SIG-M5 treated with dmso at 0.1 percent for 504 hours (cell line): ENCODE results near the gene DUOXA1.

ENCODE experiments used
- DNase-seq: peaks from one replicate; lab custom pipeline; 2025; ENCODE audit not compliant: unreplicated experiment; lab: John Stamatoyannopoulos, UW

The DUOXA1 gene, protein sequence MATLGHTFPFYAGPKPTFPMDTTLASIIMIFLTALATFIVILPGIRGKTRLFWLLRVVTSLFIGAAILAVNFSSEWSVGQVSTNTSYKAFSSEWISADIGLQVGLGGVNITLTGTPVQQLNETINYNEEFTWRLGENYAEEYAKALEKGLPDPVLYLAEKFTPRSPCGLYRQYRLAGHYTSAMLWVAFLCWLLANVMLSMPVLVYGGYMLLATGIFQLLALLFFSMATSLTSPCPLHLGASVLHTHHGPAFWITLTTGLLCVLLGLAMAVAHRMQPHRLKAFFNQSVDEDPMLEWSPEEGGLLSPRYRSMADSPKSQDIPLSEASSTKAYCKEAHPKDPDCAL

GRCh38 chr15:45129651-45130129 is at the start of gene DUOXA1, which contains the start of gene DUOX1:
Gene DUOXA1 (minus strand): TSS chr15:45129879. CDS start chr15:45123014, 6,865 bp downstream.
Gene DUOX1 (plus strand): TSS chr15:45129994. CDS start chr15:45131967, 1,973 bp downstream.
- no peak for DNase-seq

- no peak for DNase-seq
Observed at GRCh38 chr15:45177285-45177684, 47.6 kb upstream of the DUOXA1 start.

DNA sequence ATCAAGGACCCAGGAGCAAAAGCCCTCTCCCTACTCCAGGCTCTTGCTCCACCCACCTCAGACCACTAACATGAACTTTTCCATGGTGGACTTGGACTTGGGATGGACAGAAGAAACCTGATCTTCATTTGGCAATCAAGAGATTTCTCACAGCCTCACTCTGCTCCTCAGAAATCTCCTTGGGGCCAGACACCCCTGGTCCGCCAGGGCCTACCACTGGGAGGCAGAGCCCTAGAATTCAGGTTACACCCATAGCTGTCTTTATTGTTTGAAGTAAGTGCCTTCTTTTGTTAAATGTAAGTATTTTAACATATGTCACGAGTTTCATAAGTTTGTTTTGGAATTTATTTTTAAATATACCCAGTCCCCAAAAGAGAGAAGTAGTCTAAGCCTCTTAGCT is 44.9 kb upstream of the DUOXA1 start:
- no peak for DNase-seq

DNA sequence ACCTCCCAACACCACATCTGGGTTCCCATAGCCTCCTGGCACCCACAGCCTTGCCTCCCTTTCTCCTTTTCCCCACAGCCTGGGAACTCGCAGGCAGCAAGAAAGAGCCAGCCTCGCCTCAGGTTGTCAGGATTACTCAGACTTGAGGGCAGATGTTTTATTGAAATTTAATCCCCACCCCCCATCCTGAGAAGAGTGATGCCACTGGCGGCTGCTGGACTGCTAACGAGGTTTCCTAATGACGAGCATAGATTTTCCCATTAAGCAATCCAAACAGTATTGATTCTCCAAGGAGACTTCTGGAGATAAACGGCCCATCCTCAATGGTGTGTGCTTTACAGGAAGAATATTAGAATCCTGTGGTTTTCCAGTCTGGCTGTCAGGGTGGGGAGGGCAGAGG is 44.4 kb upstream of the DUOXA1 start:
- no peak for DNase-seq

GRCh38 chr15:45171912-45172311 is 42.2 kb upstream of the DUOXA1 start:
- DNase-seq: no peak

- no peak for DNase-seq
Observed at GRCh38 chr15:45169608-45170480, 40.2 kb upstream of the DUOXA1 start.

GRCh38 chr15:45168751-45169551 is 39.3 kb upstream of the DUOXA1 start:
- no peak for DNase-seq

- DNase-seq: no peak
Observed at GRCh38 chr15:45168286-45168685, 38.6 kb upstream of the DUOXA1 start.

GRCh38 chr15:45167631-45168205 is 38.0 kb upstream of the DUOXA1 start:
- DNase-seq: no peak

DNA sequence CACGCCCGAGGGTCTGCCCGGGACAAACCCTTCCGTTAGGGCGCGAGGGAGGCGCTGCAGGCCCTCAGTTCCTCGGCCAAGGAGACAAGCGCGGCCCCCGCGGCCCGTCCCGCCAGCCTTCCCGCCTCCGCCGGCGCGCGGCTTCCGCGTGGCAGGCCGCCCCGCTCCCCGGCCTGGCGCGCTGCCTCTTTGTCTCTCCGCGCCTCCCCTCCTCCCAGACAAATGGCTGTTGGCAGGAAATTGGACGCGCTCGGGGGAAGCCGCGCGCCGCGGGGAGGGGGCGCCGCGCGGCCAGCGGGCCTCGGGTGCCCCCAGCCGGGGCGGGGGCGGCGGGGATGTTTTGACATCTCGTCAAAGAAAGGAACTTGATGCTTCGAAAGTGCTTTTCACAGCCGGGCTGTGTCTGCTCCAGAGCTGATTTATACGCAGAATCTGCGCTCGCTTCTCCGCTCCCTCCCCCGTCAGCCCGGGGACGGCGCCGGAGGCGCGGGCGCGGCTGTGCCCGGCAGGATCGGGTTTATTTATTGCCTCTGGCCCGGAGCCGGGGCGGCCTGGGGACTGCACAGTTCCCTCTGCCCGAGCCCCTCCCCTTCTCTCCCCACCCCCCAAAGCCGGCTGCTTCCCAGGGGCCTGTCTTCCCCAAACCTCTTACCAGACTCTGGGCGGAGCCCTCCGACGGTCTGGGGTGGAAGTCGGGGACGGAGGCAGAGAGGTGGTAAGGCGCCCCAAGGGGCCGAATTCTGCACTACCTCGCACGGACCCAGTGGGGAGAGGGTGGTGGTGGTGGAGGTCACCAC is 37.4 kb upstream of the DUOXA1 start:
- peak; percentile 86 for DNase-seq

GRCh38 chr15:45165536-45165935 is 35.9 kb upstream of the DUOXA1 start:
- no peak for DNase-seq

GRCh38 chr15:45164914-45165313 is 35.2 kb upstream of the DUOXA1 start:
- DNase-seq: no peak

GRCh38 chr15:45163508-45163856 is 33.8 kb upstream of the DUOXA1 start:
- DNase-seq: no peak

DNA sequence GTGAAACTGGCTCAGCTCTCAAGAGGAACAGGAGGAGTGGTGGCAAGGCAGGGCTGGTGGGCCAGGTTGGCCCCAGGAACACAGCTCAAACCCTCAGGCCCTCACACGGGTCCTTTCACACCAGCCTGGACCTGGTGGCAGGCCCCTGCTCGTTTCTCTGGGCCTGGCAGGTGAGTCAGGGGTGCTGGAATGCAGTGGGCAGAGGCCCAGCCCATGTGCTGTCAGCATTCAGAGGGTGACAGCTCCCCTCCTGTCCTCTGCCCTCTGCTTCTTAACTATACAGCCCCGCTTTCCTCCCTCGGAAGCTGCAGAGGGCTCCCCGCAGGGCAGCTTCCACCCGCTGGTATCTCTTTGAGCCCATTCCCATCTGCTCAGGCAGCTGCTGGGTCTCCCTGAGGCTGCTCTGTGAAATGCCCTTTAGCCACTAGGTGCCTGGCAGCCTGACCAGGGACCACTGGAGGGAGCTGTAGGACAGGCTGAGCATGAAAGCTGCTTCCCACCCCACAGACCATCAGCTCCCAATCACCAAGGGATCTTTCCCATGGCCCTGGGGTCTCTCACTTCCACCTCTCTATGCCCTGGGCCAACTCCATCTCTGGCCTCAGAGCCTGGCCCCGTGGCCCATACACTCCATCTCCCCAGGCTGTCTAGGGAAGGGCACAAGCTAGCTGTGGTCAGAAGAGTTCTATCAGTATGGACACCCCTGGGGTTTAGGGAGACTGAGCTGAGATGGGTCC is 33.3 kb upstream of the DUOXA1 start:
- DNase-seq: peak; percentile 63

DNA sequence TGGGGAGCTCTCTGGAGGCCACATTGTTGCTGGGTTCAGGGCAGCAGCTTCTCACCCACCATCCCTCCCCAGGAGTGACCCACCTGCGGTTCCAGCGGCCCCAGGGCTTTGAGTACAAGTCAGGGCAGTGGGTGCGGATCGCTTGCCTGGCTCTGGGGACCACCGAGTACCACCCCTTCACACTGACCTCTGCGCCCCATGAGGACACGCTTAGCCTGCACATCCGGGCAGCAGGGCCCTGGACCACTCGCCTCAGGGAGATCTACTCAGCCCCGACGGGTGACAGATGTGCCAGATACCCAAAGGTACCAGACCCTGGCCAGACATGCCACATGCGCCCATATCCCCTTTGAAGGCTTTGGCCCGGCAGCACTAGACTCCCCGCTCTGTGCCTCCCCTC is 32.0 kb upstream of the DUOXA1 start:
- no peak for DNase-seq

DNA sequence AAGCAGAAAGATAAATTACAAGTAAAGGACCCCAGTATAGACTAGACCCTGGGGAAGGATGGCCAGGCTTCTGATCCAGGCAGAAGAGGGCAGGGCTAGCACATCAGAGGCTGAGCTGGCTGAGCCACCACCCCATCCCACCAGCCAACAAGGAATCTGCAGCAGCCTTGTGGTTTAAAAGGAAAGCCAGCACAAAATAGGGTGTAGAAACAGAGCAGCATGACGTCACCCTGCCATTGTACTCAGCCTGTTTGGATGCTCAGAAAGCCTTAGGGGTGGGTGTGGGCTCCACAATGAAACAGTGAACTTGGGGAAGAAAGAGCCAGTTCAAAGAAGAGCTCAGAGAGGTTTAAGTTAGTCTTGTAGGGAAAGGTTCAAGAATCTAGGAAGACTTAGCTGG is 28.3 kb upstream of the DUOXA1 start:
- no peak for DNase-seq

GRCh38 chr15:45156744-45157455 is 27.2 kb upstream of the DUOXA1 start:
- no peak for DNase-seq

GRCh38 chr15:45155739-45156138 is 26.1 kb upstream of the DUOXA1 start:
- DNase-seq: no peak
